HG03571 (cell line): ENCODE results near the gene ST13.
"Not testable (repeated sequence)": the region's sequence is repeated elsewhere in the genome, so short reads cannot be mapped to it uniquely, and the experiment has no call there.

Source experiments
- ATAC-seq: cut with Tn5 transposase; IDR thresholded peaks from one replicate; pipeline ENCODE4 v1.9.1; 2021; ENCODE audit not compliant: unreplicated experiment

The ST13 gene

GRCh38 chr22:40844951-40845350 lies 11.5 kb downstream of the ST13 start:
- ATAC-seq: no peak

GRCh38 chr22:40838486-40838885 lies 18.0 kb downstream of the ST13 start:
- ATAC-seq: no peak

DNA sequence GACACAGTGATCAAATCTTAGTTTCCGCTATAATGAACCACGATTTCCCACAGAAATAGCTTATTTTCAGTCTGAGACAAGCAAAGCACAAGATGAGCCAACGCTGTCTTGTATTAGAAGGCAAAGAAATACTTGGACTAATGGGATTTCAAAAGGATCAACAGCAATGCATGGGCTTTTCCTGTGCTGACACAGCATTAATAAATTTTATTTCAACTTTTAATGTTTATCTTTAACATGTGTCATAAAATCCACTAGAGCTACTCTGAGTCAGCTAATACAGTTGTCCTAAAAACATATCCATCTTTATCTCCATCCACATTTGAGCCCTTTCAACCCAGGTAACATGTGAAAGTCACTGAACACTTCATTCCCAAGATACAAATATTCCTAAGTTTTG lies 21.8 kb downstream of the ST13 start:
- ATAC-seq: no peak

DNA sequence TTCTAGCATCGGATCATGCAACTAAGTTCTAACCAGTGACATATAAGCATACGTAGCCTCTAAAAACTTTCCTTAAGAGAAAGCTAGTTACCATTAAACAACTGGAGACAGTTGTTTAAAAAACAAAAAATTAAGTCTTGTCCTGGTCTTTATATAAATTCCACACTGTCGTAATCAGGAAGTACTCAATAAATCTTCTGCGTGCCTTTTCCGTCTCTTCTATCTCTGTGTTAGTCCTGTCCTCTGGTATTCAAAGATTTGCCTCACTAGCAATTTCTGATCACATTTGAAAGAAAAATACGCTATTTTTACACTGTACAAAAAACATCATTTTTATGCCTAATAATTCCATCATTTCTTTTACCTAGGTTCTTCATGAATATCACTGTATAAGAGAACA lies 27.3 kb downstream of the ST13 start:
- ATAC-seq: no peak

- ATAC-seq: no peak
These were observed 29.3 kb downstream of the ST13 start for GRCh38 chr22:40826984-40827741.

GRCh38 chr22:40826292-40826691 lies 30.1 kb downstream of the ST13 start:
- not testable (repeated sequence) for ATAC-seq

DNA sequence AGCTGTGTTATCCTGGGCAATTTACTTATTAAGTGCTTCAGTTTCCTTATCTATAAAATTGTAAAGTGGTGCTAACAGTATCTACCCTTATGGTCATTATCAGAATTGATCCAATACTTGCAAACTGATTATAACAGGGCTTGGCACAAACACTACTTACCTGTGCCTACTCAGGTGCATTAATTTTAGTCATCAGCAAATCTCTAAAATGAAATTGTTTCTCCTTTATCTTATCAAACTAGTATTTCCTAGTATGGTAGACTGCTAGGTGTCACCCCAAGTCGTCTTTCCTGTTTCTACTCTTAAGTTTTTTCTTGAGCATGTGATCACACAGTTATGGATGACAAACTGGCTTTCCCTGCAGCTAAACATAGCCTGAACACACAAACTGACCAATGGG lies 33.0 kb downstream of the ST13 start:
- ATAC-seq: no peak

- no peak for ATAC-seq
These were observed 36.8 kb downstream of the ST13 start for GRCh38 chr22:40819599-40820140.

GRCh38 chr22:40818747-40819598 lies 37.5 kb downstream of the ST13 start, which contains the start of gene SLC25A17:
TSS of gene SLC25A17 (minus strand) at chr22:40819346. CDS start at chr22:40819248, 98 bp downstream.
- peak; percentile 71 for ATAC-seq

DNA sequence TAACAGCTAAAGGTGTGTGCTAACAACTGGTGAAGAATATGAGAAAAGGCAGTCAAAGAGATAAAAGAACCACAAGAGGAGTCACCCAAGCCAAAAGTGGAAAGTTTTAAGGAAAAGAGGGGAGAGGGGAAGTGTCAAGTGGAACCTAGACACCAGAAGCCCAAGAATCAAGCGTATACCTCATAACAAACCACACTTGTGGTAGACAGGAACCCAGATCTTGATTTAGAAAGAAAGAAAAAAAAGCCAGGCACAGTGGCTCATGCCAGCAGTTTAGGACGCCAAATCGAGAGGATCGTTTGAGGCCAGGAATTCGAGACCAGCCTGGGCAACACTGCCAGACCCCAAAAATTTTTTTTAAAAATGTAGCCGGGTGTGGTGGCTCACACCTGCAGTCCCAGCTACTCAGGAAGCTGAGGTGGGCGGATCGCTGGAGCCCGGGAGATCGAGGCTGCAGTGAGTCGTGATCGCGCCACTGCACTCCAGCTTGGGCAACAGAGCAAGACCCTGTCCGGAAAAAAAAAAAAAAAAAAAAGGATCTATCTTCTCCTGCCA lies 38.2 kb downstream of the ST13 start:
- peak; percentile 5 for ATAC-seq

GRCh38 chr22:40817737-40818136 lies 38.7 kb downstream of the ST13 start:
- ATAC-seq: no peak

DNA sequence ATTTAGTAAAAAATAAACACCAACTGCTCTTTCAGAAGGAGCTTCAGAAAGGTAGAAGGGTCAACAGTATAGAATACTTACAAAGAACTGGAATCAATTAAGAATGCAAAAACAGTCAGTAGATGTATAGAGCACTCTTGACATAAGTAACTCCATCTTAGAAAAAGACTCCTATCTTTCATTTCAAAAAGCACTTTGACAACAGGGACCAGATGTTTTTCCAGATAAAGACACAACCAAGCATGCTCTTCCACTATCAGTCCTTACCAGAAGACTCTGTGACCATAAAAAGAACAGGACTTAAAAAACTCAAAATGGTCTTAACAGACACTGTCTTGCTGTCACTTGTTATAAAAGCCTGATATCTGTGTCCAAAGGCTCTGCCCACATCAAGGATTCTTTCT lies 42.5 kb downstream of the ST13 start:
- no peak for ATAC-seq

- no peak for ATAC-seq
These were observed 48.2 kb downstream of the ST13 start for GRCh38 chr22:40808018-40808841.

GRCh38 chr22:40806711-40807110 lies 49.7 kb downstream of the ST13 start:
- ATAC-seq: no peak

- ATAC-seq: no peak
These were observed 50.7 kb downstream of the ST13 start for GRCh38 chr22:40805699-40806203.

DNA sequence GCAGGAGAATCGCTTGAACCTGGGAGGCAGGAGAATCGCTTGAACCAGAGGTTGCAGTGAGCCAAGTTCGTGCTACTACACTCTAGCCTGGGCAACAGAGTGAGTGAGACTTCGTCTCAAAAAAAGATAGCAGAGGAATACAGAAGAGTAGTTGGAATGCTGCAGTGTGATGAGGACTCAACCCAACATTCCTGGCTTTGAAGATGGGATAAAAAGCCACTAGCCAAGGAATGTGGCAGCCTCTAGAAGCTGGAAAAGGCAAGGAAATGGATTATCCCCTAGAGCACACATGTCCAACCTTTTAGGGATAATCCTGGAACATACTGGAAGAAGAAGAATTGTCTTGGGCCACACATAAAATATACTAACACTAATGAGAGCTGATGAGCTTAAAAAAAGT lies 51.2 kb downstream of the ST13 start:
- ATAC-seq: no peak

DNA sequence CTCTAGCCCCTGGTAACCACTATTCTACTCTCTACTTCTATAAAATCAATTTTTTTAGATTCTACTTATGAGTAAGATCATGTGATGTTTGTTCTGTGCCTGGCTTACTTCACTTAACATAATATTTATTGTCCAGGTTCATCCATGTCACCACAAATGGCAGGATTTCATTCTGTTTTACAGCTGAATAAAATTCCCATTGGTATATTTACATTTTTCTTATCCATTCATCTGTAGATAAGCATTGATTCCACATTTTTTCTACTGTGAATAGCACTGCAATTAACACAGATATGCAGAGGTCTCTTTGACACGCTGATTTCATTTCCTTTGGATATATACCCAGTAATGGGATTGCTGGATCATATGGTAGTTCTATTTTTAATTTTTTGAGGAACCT lies 53.1 kb downstream of the ST13 start:
- ATAC-seq: no peak

- ATAC-seq: no peak
These were observed 57.4 kb downstream of the ST13 start for GRCh38 chr22:40799008-40799407.

- ATAC-seq: no peak
These were observed 59.0 kb downstream of the ST13 start for GRCh38 chr22:40797427-40797826.

DNA sequence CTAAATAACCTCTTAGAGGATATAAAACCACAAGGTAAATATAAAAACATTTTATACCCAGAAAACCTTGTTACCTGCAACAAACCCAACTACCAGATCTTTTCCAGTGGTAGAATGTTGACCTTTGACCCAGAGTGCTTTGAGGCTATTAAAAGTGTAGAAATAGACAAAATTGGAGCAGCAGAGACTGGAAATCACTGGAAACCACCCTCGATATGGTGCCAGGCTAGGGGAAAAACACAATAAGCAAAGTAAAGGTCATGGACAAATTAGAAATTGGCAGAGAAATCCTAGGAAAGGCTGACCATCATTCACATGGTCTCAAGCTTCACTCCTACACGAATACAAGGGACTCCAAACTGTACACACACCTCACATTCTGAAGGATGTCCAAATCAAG lies 64.0 kb downstream of the ST13 start:
- no peak for ATAC-seq

DNA sequence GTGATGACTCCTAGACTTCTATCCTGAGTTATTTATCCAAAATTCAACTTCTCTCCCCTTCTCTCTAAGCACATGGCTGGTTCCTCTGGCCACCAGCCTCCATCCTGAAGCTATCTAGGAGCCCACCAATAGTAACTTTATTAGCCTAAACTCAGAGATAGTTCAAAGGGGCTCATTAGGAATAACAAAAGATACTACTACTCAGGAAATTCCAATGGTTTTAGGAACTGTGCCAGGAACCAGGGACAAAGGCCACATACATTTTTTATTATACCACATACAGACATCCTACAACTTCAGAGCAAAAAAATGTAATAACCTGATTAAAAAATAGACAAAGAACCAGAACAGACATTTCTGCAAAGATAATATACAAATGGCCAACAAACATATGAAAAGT lies 65.2 kb downstream of the ST13 start:
- no peak for ATAC-seq
